SK-N-SH (cell line): ENCODE data around the gene MLLT1. TPM values are rescaled to one million over a fixed set of nuclear protein-coding genes. Genes with fewer than 3 reads are reported as not detected.

Source experiments
- CTCF ChIA-PET: fragments of 300-600, 350-600 bp; formaldehyde crosslinking; extraction: SDS; loops from one replicate; lab custom pipeline; 2021; lab: Yijun Ruan, JAX
- POLR2A ChIA-PET: fragments of 350-600 bp; sonication (Branson Sonifier 250); formaldehyde crosslinking; extraction: SDS; loops from one replicate; lab custom pipeline; 2020; ENCODE audit warnings: antibody characterized with exemption, inconsistent platforms; lab: Yijun Ruan, JAX
- DNase-seq: peaks from one replicate; pipeline ENCODE4 v3.0.0; 2012
- H2AFZ ChIP-seq: fragments of 200-600 bp; sonication (generic); 2 replicates; pipeline ENCODE4 v1.8.1; 2016; ENCODE audit warnings: antibody characterized with exemption, mild to moderate bottlenecking, low read depth
- H3F3A ChIP-seq: fragments of 200-600 bp; sonication (generic); replicated peaks from 2 replicates; pipeline ENCODE3; 2016; ENCODE audit warnings: antibody characterized with exemption, mild to moderate bottlenecking; ENCODE audit not compliant: insufficient read depth
- H3K27ac ChIP-seq, 2 experiments: fragments of 200-500 bp in 1 of 2; fragments of 200-600 bp in 1 of 2; sonication (Bioruptor generic) in 1 of 2; sonication (generic), shearing (Covaris generic) in 1 of 2; 2 replicates each; pipeline versions ENCODE4 v1.5.1 to v1.6.1; 2014 to 2016; ENCODE audit warnings: low read depth in 2 of 2, inconsistent platforms in 1 of 2, low read length in 1 of 2, mild to moderate bottlenecking in 1 of 2, mixed read lengths in 1 of 2
- H3K27me3 ChIP-seq: fragments of 200-600 bp; sonication (generic), shearing (Covaris generic); 2 replicates; pipeline ENCODE4 v1.6.1; 2016; ENCODE audit warnings: mixed run types; ENCODE audit not compliant: insufficient read depth
- H3K36me3 ChIP-seq, 2 experiments: fragments of 200-500 bp in 1 of 2; fragments of 200-600 bp in 1 of 2; sonication (Bioruptor generic) in 1 of 2; sonication (generic) in 1 of 2; replicated peaks in 1 of 2; 2 replicates each; pipeline versions ENCODE3 to v1.5.1; 2014 to 2016; ENCODE audit warnings: low read length in 1 of 2, mild to moderate bottlenecking in 1 of 2; ENCODE audit not compliant: insufficient read depth in 2 of 2, control insufficient read depth in 1 of 2
- H3K4me1 ChIP-seq, 2 experiments: fragments of 200-500 bp in 1 of 2; fragments of 200-600 bp in 1 of 2; sonication (Bioruptor generic) in 1 of 2; sonication (generic), shearing (Covaris generic) in 1 of 2; 2 replicates each; pipeline versions ENCODE4 v1.5.1 to v1.6.1; 2014 to 2016; ENCODE audit warnings: low read depth in 1 of 2, low read length in 1 of 2, mixed run types in 1 of 2; ENCODE audit not compliant: insufficient read depth in 2 of 2, control insufficient read depth in 1 of 2
- H3K4me2 ChIP-seq: fragments of 200-600 bp; sonication (generic), shearing (Covaris generic); 2 replicates; pipeline ENCODE4 v1.6.1; 2017; ENCODE audit warnings: mixed run types
- H3K4me3 ChIP-seq, 2 experiments: fragments of 200-500 bp in 1 of 2; fragments of 200-600 bp in 1 of 2; sonication (Bioruptor generic) in 1 of 2; sonication (generic), shearing (Covaris generic) in 1 of 2; 2 replicates each; pipeline versions ENCODE4 v1.5.1 to v1.8.1; 2014 to 2016; ENCODE audit warnings: low read depth in 2 of 2, inconsistent platforms in 1 of 2, low read length in 1 of 2, mild to moderate bottlenecking in 1 of 2, mixed read lengths in 1 of 2, moderate library complexity in 1 of 2
- H3K79me2 ChIP-seq: fragments of 200-600 bp; sonication (generic); 2 replicates; pipeline ENCODE4 v1.8.1; 2017; ENCODE audit warnings: mild to moderate bottlenecking; ENCODE audit not compliant: insufficient read depth
- H3K9ac ChIP-seq: fragments of 200-600 bp; sonication (generic); 2 replicates; pipeline ENCODE4 v1.6.1; 2017; ENCODE audit warnings: mixed run types
- H3K9me2 ChIP-seq: fragments of 200-600 bp; sonication (generic); 2 replicates; pipeline ENCODE4 v1.6.1; 2017; ENCODE audit warnings: mixed run types
- H3K9me3 ChIP-seq: fragments of 200-600 bp; sonication (generic); 2 replicates; pipeline ENCODE4 v1.6.1; 2017; ENCODE audit warnings: mixed run types, mild to moderate bottlenecking, moderate library complexity
- H4K20me1 ChIP-seq: fragments of 200-600 bp; sonication (generic); 2 replicates; pipeline ENCODE4 v1.6.1; 2017; ENCODE audit warnings: mild to moderate bottlenecking, mixed run types; ENCODE audit not compliant: insufficient read depth
- ELF1 ChIP-seq: IDR thresholded peaks from 2 replicates; pipeline ENCODE4 v1.4.0; 2012
- EP300 ChIP-seq, 2 experiments: IDR thresholded peaks; 2 replicates each; pipeline versions ENCODE4 v1.4.0 to v1.6.1; 2012; ENCODE audit warnings: borderline replicate concordance in 1 of 2, low read depth in 1 of 2, low read length in 1 of 2
- FOXM1 ChIP-seq: IDR thresholded peaks from 2 replicates; pipeline ENCODE4 v1.4.0; 2012; ENCODE audit warnings: low read depth, mild to moderate bottlenecking
- GATA2 ChIP-seq: sonication (generic); formaldehyde crosslinking; IDR thresholded peaks from 2 replicates; pipeline ENCODE4 v1.5.0; 2020; ENCODE audit warnings: mild to moderate bottlenecking, missing genetic modification reagents
- MEF2A ChIP-seq: IDR thresholded peaks from 2 replicates; pipeline ENCODE4 v1.4.0; 2012; ENCODE audit warnings: low read depth, borderline replicate concordance
- RAD21 ChIP-seq: IDR thresholded peaks from 2 replicates; pipeline ENCODE4 v1.6.1; 2012; ENCODE audit warnings: mild to moderate bottlenecking, low read length
- SIN3A ChIP-seq: IDR thresholded peaks from 2 replicates; pipeline ENCODE4 v1.6.1; 2012; ENCODE audit warnings: low read depth, mild to moderate bottlenecking, low read length, moderate library complexity, borderline replicate concordance
- TCF12 ChIP-seq: IDR thresholded peaks from 2 replicates; pipeline ENCODE4 v1.4.0; 2012
- TEAD4 ChIP-seq: IDR thresholded peaks from 2 replicates; pipeline ENCODE4 v1.4.0; 2012; ENCODE audit warnings: mild to moderate bottlenecking, borderline replicate concordance; ENCODE audit not compliant: insufficient read depth
- YY1 ChIP-seq: IDR thresholded peaks from 2 replicates; pipeline ENCODE4 v1.4.0; 2012; ENCODE audit warnings: low read depth, mild to moderate bottlenecking
- WGBS: methylation state at CpG from one replicate; pipeline ENCODE4 v1.1.6; 2017; ENCODE audit warnings: low lambda C conversion rate; 5-methylcytosine and 5-hydroxymethylcytosine counted together
- polyA plus RNA-seq, 3 experiments: library from polyadenylated mRNA; depleted of rRNA; stranded (reverse); fragments of >200 nt; gene quantifications; 2 replicates each; pipeline ENCODE4 v1.2.3, GENCODE V29; 2012
- TF ChIP-seq, protein P1 (sequence below): IDR thresholded peaks from 2 replicates; pipeline ENCODE4 v1.4.0; 2012; ENCODE audit warnings: low read depth, borderline replicate concordance
- TF ChIP-seq, protein P2 (sequence below): IDR thresholded peaks from 2 replicates; pipeline ENCODE4 v1.4.0; 2012; ENCODE audit warnings: low read depth

Gene MLLT1
- polyA plus RNA-seq, 1 of the 3 experiments (the other 2 are of a cell fraction), result 19.0 TPM

DNA sequence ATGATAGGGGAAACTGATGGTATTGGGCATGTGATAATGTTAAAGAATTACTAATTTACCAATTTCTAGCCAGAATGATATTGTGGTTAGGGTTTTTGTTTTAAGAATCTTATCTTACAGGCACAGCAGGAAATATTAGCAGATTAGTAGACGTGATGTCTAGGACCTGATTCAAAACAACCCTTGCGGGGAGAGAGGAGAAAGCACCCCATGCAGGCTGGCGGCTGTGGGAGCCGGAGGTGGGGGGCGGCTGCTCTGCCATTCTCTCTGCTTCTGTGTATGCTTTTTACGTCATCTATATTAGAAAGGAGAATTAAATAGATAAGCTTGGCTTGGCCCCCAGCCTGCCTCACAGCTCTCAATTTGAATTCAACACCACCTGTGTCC, 41.5 kb downstream of the MLLT1 start:
- TF ChIP-seq GATA2 (peak; percentile 59), MEF2A (no peak), TCF12 (0 out of 2 replicates have a peak, but pooled peaks have one; percentile 11), EP300 (IDR thresholded peaks at IDR 0.05; ENCODE audit: borderline replicate concordance in 1 of 2, low read depth in 1 of 2, low read length in 1 of 2) (peak in 1 of 2 experiments; percentile 23; a peak in 1 of 4 replicates), TEAD4 (no peak), RAD21 (no peak)
- Histone ChIP-seq H2AFZ (no peak overlapping the region), H3K4me3 (no peak overlapping the region; a peak in 1 of 4 replicates), H3K9ac (no peak overlapping the region; the same call in 1 of the 2 replicates), H3K79me2 (peaks cover 83% of the 10 kb centered on the region), H3K27me3 (no peaks in the 10 kb centered on the region), H3K9me2 (no peaks in the 10 kb centered on the region), H3K4me1 (peaks cover 11 to 92% of the 10 kb centered on the region in 2 experiments; a peak in 2 of 4 replicates), H3F3A (no peaks in the 10 kb centered on the region), H3K36me3 (no peaks in the 10 kb centered on the region), H3K9me3 (no peaks in the 10 kb centered on the region), H4K20me1 (peaks cover 90% of the 10 kb centered on the region), H3K27ac (peak overlapping the region; percentile 20 to 94; a peak in 3 of 4 replicates), H3K4me2 (no peak overlapping the region)
- WGBS, result 75% methylated on average over 6 of the region's 6 CpGs
- CTCF ChIA-PET, result interaction anchor here (0.6 to 4.2 kb wide), 10 partner anchors 15 to 190 kb away, joined by 3 to 42 read pairs (median 4); no protein-coding TSS in a partner anchor
- POLR2A ChIA-PET, result interaction anchor here (0.6 to 1.2 kb wide), 2 partner anchors 20 to 21 kb away, joined by 3 to 4 read pairs; no protein-coding TSS in a partner anchor
- DNase-seq, result peak; percentile 87

DNA sequence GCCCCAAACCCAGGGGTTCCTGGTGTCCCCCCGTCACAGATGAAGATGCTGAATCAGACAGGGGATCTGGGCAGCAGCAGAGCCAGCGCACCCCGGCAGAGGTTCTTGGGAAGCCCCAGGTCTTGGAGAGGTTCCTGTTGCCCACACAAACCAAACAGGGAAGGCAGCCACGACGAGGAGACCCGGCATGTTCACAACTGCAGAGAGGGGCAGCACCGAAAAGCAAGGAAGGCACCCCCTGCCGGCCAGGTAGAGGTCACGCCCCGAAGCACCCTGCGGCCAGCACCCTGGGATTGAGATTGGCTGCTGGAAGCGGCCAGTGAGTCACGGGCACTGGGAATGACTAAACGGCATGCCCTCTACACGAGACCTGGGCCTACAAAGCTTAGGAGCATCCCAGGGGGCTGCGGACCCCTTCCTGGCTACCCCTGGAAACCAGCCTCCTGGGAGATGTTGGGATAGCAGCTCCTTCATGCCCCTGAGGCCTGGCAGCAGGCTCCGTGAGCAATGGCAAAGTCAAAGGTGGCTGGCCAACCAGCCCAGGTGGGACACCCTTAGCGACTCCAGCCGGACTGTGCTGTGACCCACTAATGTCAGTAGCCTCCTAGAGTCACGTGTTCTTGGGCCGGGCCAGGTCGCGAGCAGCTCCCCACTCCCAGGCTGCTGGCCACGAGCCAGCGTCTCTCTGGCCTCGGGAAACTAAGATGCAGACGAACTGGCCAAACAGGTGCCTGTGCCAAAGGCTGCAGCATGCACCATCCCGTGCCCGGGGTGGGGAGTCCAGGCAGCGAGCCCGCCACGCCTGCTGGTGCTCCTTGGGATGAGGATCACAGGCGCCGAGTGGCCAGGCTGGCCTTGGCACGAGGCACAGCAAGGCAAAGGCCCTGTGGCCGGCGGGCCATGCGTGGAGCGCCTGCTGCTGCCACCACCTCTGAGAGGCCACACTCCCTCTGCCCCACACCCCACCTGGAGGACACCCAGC, 43.2 kb downstream of the MLLT1 start:
- no peak for TF ChIP-seq EP300 (IDR thresholded peaks at IDR 0.05; ENCODE audit: borderline replicate concordance in 1 of 2, low read depth in 1 of 2, low read length in 1 of 2)
- no peak for TF ChIP-seq TCF12
- TF ChIP-seq RAD21, result no peak
- TF ChIP-seq YY1, result no peak
- TF ChIP-seq ELF1, result no peak
- TF ChIP-seq SIN3A, result no peak
- TF ChIP-seq, protein P1, sequence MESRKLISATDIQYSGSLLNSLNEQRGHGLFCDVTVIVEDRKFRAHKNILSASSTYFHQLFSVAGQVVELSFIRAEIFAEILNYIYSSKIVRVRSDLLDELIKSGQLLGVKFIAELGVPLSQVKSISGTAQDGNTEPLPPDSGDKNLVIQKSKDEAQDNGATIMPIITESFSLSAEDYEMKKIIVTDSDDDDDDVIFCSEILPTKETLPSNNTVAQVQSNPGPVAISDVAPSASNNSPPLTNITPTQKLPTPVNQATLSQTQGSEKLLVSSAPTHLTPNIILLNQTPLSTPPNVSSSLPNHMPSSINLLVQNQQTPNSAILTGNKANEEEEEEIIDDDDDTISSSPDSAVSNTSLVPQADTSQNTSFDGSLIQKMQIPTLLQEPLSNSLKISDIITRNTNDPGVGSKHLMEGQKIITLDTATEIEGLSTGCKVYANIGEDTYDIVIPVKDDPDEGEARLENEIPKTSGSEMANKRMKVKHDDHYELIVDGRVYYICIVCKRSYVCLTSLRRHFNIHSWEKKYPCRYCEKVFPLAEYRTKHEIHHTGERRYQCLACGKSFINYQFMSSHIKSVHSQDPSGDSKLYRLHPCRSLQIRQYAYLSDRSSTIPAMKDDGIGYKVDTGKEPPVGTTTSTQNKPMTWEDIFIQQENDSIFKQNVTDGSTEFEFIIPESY, result no peak
- TF ChIP-seq FOXM1, result no peak
- TF ChIP-seq, protein P2, sequence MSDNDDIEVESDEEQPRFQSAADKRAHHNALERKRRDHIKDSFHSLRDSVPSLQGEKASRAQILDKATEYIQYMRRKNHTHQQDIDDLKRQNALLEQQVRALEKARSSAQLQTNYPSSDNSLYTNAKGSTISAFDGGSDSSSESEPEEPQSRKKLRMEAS, result no peak

More for the DNA sequence above, 43.2 kb downstream of the MLLT1 start:
- H3K9me2 ChIP-seq, result no peaks in the 10 kb centered on the region
- ChIA-PET CTCF (interaction anchor here (0.9 to 4.2 kb wide), 5 partner anchors 11 to 188 kb away, joined by 3 to 42 read pairs (median 4); no protein-coding TSS in a partner anchor), POLR2A (no interaction called here)
- no peak overlapping the region for H3K9ac ChIP-seq
- H4K20me1 ChIP-seq, result peaks cover 93% of the 10 kb centered on the region
- peaks cover 83% of the 10 kb centered on the region for H3K79me2 ChIP-seq
- H3K4me2 ChIP-seq, result no peak overlapping the region
- H3K27ac ChIP-seq, result peak overlapping the region in 1 of 2 experiments; percentile 81; a peak in 2 of 4 replicates
- no peaks in the 10 kb centered on the region for H3F3A ChIP-seq
- H3K36me3 ChIP-seq, result no peaks in the 10 kb centered on the region
- no peak overlapping the region for H2AFZ ChIP-seq
- H3K4me1 ChIP-seq, result peaks cover 10 to 78% of the 10 kb centered on the region in 2 experiments; a peak in 2 of 4 replicates
- no peaks in the 10 kb centered on the region for H3K27me3 ChIP-seq
- WGBS, result 90% methylated on average over 15 of the region's 39 CpGs
- no peak overlapping the region for H3K4me3 ChIP-seq
- no peaks in the 10 kb centered on the region for H3K9me3 ChIP-seq
- DNase-seq, result peak; percentile 46
